ENCODE measurements around the gene CAMTA1. TPM values are rescaled to one million over a fixed set of nuclear protein-coding genes. Genes with fewer than 3 reads are reported as not detected.
A peak's percentile ranks its signal among the peaks of the same experiment; 100 is the strongest.

CAMTA1 gene
- total and polyA plus RNA-seq, 9 of the 15 experiments (the other 6 are each of a cell fraction or from before 2014, with no cell fraction given), result 43.9 to 161 (median 65.9) TPM

DNA sequence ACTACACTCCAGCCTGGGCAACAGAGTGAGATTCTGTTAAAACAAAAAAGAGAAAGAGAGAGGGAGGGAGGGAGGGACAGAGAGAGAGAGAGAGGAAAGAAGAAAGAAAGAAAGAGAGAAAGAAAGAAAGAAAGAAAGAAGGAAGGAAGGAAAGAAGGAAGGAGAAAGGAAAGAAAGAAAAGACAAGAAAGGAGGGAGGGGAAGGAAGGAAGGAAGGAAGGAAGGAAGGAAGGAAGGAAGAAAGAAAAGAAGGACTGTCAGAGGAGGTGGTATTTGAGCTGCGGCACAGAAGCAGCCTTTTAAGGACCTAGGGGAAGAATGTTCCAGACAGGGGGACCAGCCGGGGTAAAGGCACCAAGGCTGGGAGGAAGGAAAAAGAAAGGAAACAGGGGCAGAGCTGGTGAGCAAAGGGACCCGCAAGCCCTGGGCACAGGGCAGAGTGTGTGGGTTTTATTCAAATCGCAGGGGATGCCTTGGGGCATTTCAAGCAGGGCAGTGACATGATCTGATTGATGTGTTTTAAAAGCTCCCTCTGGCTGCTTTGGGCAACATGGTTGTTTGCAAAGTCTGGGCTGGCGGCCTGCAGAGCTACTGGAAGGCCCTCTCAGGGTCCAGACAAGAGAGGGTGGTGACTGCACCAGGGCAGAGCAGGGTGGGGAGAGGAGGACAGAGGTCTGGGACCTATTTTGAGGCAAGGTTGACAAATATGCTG, 808.9 kb downstream of the CAMTA1 start:
- intact Hi-C loops (cut with micrococcal nuclease) (no loop called here), in situ Hi-C loops (cut with MboI) (no loop called here)
- H3K4me3 ChIP-seq, result no peak overlapping the region
- ATAC-seq (no peak; the same call in 2 of the 3 replicates), DNase-seq (ENCODE audit: extremely low read depth in 1 of 4, low spot score in 3 of 4) (no peak), FAIRE-seq (no peak)
- H3K4me1 ChIP-seq (replicated peaks in 1 of 2; ENCODE audit: control insufficient read depth in 2 of 2, insufficient read depth in 2 of 2, low read length in 2 of 2), result no peaks in the 10 kb centered on the region
- no peaks in the 10 kb centered on the region for H3K9me3 ChIP-seq (replicated peaks; ENCODE audit: control insufficient read depth, insufficient read depth, low read depth, low read length)
- peak; percentile 16 for TF ChIP-seq MEIS2 (IDR thresholded peaks at IDR 0.05; ENCODE audit: partially characterized antibody)
- TF ChIP-seq ZNF263 (CRISPR knock-in tag; IDR thresholded peaks at IDR 0.05; ENCODE audit: borderline replicate concordance), result no peak
- no peak for TF ChIP-seq POLR3G (IDR thresholded peaks at IDR 0.05; ENCODE audit: extremely low read depth, insufficient read length, insufficient replicate concordance)
- TF ChIP-seq, protein P1, sequence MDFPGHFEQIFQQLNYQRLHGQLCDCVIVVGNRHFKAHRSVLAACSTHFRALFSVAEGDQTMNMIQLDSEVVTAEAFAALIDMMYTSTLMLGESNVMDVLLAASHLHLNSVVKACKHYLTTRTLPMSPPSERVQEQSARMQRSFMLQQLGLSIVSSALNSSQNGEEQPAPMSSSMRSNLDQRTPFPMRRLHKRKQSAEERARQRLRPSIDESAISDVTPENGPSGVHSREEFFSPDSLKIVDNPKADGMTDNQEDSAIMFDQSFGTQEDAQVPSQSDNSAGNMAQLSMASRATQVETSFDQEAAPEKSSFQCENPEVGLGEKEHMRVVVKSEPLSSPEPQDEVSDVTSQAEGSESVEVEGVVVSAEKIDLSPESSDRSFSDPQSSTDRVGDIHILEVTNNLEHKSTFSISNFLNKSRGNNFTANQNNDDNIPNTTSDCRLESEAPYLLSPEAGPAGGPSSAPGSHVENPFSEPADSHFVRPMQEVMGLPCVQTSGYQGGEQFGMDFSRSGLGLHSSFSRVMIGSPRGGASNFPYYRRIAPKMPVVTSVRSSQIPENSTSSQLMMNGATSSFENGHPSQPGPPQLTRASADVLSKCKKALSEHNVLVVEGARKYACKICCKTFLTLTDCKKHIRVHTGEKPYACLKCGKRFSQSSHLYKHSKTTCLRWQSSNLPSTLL (IDR thresholded peaks at IDR 0.05), result no peak
- TF ChIP-seq, protein P2, sequence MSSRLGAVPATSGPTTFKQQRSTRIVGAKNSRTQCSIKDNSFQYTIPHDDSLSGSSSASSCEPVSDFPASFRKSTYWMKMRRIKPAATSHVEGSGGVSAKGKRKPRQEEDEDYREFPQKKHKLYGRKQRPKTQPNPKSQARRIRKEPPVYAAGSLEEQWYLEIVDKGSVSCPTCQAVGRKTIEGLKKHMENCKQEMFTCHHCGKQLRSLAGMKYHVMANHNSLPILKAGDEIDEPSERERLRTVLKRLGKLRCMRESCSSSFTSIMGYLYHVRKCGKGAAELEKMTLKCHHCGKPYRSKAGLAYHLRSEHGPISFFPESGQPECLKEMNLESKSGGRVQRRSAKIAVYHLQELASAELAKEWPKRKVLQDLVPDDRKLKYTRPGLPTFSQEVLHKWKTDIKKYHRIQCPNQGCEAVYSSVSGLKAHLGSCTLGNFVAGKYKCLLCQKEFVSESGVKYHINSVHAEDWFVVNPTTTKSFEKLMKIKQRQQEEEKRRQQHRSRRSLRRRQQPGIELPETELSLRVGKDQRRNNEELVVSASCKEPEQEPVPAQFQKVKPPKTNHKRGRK (tag; IDR thresholded peaks at IDR 0.05), result peak; percentile 95
- TF ChIP-seq, protein P3, sequence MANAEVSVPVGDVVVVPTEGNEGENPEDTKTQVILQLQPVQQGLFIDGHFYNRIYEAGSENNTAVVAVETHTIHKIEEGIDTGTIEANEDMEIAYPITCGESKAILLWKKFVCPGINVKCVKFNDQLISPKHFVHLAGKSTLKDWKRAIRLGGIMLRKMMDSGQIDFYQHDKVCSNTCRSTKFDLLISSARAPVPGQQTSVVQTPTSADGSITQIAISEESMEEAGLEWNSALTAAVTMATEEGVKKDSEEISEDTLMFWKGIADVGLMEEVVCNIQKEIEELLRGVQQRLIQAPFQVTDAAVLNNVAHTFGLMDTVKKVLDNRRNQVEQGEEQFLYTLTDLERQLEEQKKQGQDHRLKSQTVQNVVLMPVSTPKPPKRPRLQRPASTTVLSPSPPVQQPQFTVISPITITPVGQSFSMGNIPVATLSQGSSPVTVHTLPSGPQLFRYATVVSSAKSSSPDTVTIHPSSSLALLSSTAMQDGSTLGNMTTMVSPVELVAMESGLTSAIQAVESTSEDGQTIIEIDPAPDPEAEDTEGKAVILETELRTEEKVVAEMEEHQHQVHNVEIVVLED (CRISPR knock-in tag; IDR thresholded peaks at IDR 0.05), result no peak
- H3K27ac ChIP-seq (ENCODE audit: extremely low read depth, low read depth, low read length), result no peak overlapping the region
- no peak overlapping the region for H2AFZ ChIP-seq (ENCODE audit: low read depth, low read length)
- no peak overlapping the region for H3K9ac ChIP-seq (ENCODE audit: insufficient read depth in 1 of 2, low read depth in 2 of 2, low read length in 2 of 2)
- H3K27me3 ChIP-seq (ENCODE audit: control insufficient read depth in 2 of 2, insufficient read depth in 2 of 2, low read length in 2 of 2), result peaks cover 28 to 58% of the 10 kb centered on the region in 2 experiments
- ChIA-PET CTCF (ENCODE audit: low intra/inter-chr PET ratio) (interaction anchor here (0.6 kb wide), 1 partner anchor 75 kb away, joined by 3 read pairs; no protein-coding TSS in a partner anchor), POLR2A (interaction anchor here (0.6 to 1.4 kb wide), 4 partner anchors 13 to 1218 kb away, joined by 3 to 5 read pairs (median 4); no protein-coding TSS in a partner anchor)
- no peak overlapping the region for H3K4me2 ChIP-seq (ENCODE audit: insufficient read depth, low read length)
- peaks cover 32% of the 10 kb centered on the region for H4K20me1 ChIP-seq (replicated peaks; ENCODE audit: control insufficient read depth, insufficient read depth, low read length)
- H3K79me2 ChIP-seq (ENCODE audit: control insufficient read depth, insufficient read depth, low read length), result no peaks in the 10 kb centered on the region
- H3K9me1 ChIP-seq (ENCODE audit: control insufficient read depth, insufficient read depth, low read length), result no peaks in the 10 kb centered on the region
- WGBS (ENCODE audit: insufficient coverage, low coverage, missing lambda C conversion rate), result 0% methylated on average over 5 of the region's 5 CpGs
- no peaks in the 10 kb centered on the region for H3K36me3 ChIP-seq (ENCODE audit: control insufficient read depth, insufficient read depth, low read length)
- BruUV-seq (replicated peaks), result no TSS peak
